ENCODE data around the gene HYDIN.

DNA sequence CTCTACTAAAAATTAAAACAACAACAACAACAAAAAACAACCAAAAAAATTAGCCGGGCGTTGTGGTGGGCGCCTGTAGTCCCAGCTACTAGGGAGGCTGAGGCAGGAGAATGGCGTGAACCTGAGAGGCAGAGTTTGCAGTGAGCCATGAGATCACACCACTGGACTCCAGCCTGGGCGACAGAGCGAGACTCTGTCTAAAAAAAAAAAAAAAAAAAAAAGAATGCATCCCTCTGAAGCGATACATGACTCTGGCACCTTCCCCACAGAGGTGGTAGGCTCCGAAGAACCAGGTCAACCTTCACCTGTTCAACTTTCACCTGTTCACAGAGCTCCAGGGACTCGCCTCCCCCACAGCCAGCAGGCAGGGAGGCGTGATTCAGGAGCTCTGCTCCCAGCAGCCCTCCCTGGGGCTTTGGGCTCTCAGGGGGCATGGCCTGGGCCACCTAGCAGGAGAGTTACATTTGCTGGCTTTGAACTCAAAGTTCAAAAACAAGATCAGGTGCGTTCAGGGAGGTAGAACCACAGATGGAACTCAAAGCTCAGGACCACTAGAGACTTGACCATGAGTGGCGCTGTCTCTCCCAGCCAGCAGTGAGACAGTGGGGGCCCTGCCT, 435.1 kb downstream of the HYDIN start:
- TF ChIP-seq, protein P1, sequence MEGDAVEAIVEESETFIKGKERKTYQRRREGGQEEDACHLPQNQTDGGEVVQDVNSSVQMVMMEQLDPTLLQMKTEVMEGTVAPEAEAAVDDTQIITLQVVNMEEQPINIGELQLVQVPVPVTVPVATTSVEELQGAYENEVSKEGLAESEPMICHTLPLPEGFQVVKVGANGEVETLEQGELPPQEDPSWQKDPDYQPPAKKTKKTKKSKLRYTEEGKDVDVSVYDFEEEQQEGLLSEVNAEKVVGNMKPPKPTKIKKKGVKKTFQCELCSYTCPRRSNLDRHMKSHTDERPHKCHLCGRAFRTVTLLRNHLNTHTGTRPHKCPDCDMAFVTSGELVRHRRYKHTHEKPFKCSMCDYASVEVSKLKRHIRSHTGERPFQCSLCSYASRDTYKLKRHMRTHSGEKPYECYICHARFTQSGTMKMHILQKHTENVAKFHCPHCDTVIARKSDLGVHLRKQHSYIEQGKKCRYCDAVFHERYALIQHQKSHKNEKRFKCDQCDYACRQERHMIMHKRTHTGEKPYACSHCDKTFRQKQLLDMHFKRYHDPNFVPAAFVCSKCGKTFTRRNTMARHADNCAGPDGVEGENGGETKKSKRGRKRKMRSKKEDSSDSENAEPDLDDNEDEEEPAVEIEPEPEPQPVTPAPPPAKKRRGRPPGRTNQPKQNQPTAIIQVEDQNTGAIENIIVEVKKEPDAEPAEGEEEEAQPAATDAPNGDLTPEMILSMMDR (conservative IDR thresholded peaks at IDR 0.05; ENCODE audit: low read length), result no peak
- TF ChIP-seq EZH2phosphoT487 (IDR thresholded peaks at IDR 0.05; ENCODE audit: borderline replicate concordance), result no peak

All from Loucy (cell line).